GM12891 (cell line): Measurements from ENCODE around the gene NTN3. TPM values are rescaled to one million over a fixed set of nuclear protein-coding genes. Genes with fewer than 3 reads are reported as not detected.

Experiments used
- DNase-seq: peaks from one replicate; pipeline ENCODE4 v3.0.0; 2011; ENCODE audit warnings: low spot score; ENCODE audit not compliant: insufficient read length
- FAIRE-seq: peaks from 2 replicates; lab custom pipeline; 2011; peaks lifted over from hg19 to GRCh38; lab: Jason Lieb, UNC
- PAX5 ChIP-seq: IDR thresholded peaks from 2 replicates; pipeline ENCODE4 v1.6.1; 2011; ENCODE audit warnings: low read length, moderate library complexity, mild to moderate bottlenecking; ENCODE audit not compliant: insufficient read depth, severe bottlenecking
- POLR2A ChIP-seq: IDR thresholded peaks from 2 replicates; pipeline ENCODE4 v1.6.1; 2011; ENCODE audit warnings: low read depth, low read length, control low read depth
- POLR2AphosphoS5 ChIP-seq: IDR thresholded peaks from 2 replicates; pipeline ENCODE4 v1.6.1; 2011; ENCODE audit warnings: low read depth, low read length, control low read depth
- POU2F2 ChIP-seq: IDR thresholded peaks from 2 replicates; pipeline ENCODE4 v1.6.1; 2011; ENCODE audit warnings: low read depth, mild to moderate bottlenecking, control low read depth, low read length, moderate library complexity
- SPI1 ChIP-seq: IDR thresholded peaks from 2 replicates; pipeline ENCODE4 v1.6.1; 2011; ENCODE audit warnings: low read depth, low read length, control low read depth
- TAF1 ChIP-seq: IDR thresholded peaks from 2 replicates; pipeline ENCODE4 v1.6.1; 2011; ENCODE audit warnings: low read depth, low read length, control low read depth
- polyA plus RNA-seq: library from polyadenylated mRNA; unstranded; fragments of >200 nt; gene quantifications from one replicate; pipeline ENCODE4 v1.2.1, GENCODE V29; 2012; ENCODE audit warnings: low read depth, missing spikeins, inconsistent platforms; ENCODE audit not compliant: missing spikeins

The NTN3 gene
- polyA plus RNA-seq: not detected

GRCh38 chr16:2471016-2471652 lies at the start of gene NTN3:
Gene NTN3, plus strand, starts transcription at chr16:2471297. Its CDS starts 405 bp downstream, at chr16:2471702.
- peak; percentile 13 for FAIRE-seq
- no peak for TF ChIP-seq SPI1
- no peak for TF ChIP-seq POU2F2
- TF ChIP-seq PAX5: no peak
- TF ChIP-seq POLR2A: no peak
- no peak for TF ChIP-seq TAF1
- no peak for TF ChIP-seq POLR2AphosphoS5

GRCh38 chr16:2422123-2422867 lies 48.8 kb upstream of the NTN3 start:
- DNase-seq (no peak), FAIRE-seq (peak; percentile 40)
- TF ChIP-seq PAX5 (no peak), POU2F2 (no peak), TAF1 (no peak), SPI1 (no peak), POLR2A (no peak)

More at GRCh38 chr16:2471016-2471652, at the start of gene NTN3:
- DNase-seq: no peak

- peak; percentile 26 for FAIRE-seq
- TF ChIP-seq POLR2A (no peak), POLR2AphosphoS5 (no peak), PAX5 (no peak), TAF1 (no peak), SPI1 (no peak)
- no peak for DNase-seq
Observed at GRCh38 chr16:2424061-2425007, 46.8 kb upstream of the NTN3 start.

GRCh38 chr16:2425008-2425518 lies 46.0 kb upstream of the NTN3 start:
- no peak for TF ChIP-seq POLR2A
- TF ChIP-seq PAX5: no peak
- TF ChIP-seq TAF1: no peak
- no peak for TF ChIP-seq SPI1
- no peak for TF ChIP-seq POLR2AphosphoS5
- TF ChIP-seq POU2F2: no peak
- DNase-seq (no peak), FAIRE-seq (no peak)

- FAIRE-seq: no peak
- no peak for DNase-seq
- TF ChIP-seq POLR2AphosphoS5 (no peak), SPI1 (no peak), POLR2A (no peak), PAX5 (no peak), POU2F2 (no peak)
Observed at GRCh38 chr16:2425825-2426430, 45.2 kb upstream of the NTN3 start.

DNA sequence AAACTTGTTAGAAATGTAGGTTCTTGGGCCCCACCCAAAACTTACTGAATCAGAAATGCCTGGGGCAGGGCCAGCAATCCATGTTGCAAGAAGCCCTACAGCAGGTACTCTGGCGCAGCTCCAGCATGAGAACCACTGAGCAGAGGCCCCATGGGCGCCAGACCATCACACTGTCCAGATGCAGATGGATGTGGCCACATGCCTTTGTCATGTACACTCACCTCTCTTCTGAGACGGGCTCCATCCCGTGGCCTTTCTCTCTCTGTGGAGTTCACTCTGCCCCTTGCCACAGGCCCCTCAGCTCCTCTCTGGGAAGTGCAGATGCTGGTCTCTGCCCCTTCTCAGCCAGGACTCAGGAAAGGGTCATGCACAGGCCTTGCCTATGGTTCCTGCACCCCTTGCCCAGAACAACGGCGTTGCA lies 44.1 kb upstream of the NTN3 start:
- DNase-seq: no peak
- FAIRE-seq: no peak
- no peak for TF ChIP-seq POLR2A
- TF ChIP-seq SPI1: no peak
- no peak for TF ChIP-seq PAX5
- TF ChIP-seq POLR2AphosphoS5: no peak

GRCh38 chr16:2427526-2427925 lies 43.6 kb upstream of the NTN3 start:
- DNase-seq (no peak), FAIRE-seq (no peak)
- TF ChIP-seq TAF1 (no peak), PAX5 (no peak), SPI1 (no peak), POU2F2 (no peak), POLR2A (no peak), POLR2AphosphoS5 (no peak)

GRCh38 chr16:2428051-2428783 lies 42.9 kb upstream of the NTN3 start:
- FAIRE-seq (no peak), DNase-seq (no peak)
- TF ChIP-seq PAX5: no peak
- no peak for TF ChIP-seq POLR2A
- TF ChIP-seq POLR2AphosphoS5: no peak
- no peak for TF ChIP-seq POU2F2
- no peak for TF ChIP-seq SPI1
- TF ChIP-seq TAF1: no peak

- TF ChIP-seq TAF1 (no peak), SPI1 (no peak), PAX5 (no peak), POU2F2 (no peak), POLR2A (no peak), POLR2AphosphoS5 (no peak)
- FAIRE-seq (no peak), DNase-seq (no peak)
Observed at GRCh38 chr16:2428784-2429033, 42.4 kb upstream of the NTN3 start.
